ENCODE measurements around the gene MMP15.
"Not testable (repeated sequence)": the region's sequence is repeated elsewhere in the genome, so short reads cannot be mapped to it uniquely, and the experiment has no call there.

DNA sequence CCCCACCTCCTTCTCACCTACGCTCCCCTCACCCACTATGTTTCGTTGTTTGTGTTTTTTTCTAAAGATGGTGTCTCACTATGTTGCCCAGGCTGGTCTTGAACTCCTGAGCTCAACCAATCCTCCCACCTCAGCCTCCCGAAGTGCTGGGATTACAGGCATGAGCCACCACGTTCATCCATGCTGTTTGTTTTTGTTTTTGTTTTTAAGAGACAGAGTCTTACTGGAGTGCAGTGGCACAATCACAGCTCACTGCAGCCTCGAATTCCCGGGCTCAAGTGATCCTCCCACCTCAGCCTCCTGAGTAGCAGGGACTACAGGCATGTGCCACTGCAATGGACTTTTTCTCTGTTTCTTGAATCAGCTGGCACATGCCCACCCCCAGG is 70.0 kb downstream of the MMP15 start:
- TF ChIP-seq, protein P1, sequence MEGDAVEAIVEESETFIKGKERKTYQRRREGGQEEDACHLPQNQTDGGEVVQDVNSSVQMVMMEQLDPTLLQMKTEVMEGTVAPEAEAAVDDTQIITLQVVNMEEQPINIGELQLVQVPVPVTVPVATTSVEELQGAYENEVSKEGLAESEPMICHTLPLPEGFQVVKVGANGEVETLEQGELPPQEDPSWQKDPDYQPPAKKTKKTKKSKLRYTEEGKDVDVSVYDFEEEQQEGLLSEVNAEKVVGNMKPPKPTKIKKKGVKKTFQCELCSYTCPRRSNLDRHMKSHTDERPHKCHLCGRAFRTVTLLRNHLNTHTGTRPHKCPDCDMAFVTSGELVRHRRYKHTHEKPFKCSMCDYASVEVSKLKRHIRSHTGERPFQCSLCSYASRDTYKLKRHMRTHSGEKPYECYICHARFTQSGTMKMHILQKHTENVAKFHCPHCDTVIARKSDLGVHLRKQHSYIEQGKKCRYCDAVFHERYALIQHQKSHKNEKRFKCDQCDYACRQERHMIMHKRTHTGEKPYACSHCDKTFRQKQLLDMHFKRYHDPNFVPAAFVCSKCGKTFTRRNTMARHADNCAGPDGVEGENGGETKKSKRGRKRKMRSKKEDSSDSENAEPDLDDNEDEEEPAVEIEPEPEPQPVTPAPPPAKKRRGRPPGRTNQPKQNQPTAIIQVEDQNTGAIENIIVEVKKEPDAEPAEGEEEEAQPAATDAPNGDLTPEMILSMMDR (optimal IDR thresholded peaks at IDR 0.05 in 1 of 3, IDR thresholded peaks at IDR 0.05 in 1 of 3, conservative IDR thresholded peaks at IDR 0.05 in 1 of 3; ENCODE audit: extremely low read depth in 1 of 3, insufficient read depth in 2 of 3, low read length in 3 of 3): not testable (repeated sequence)
- TF ChIP-seq EZH2 (IDR thresholded peaks at IDR 0.05; ENCODE audit: low read length): not testable (repeated sequence)

Measured in keratinocyte (primary cell).